ENCODE data around the gene CCDC57.

Gene CCDC57

DNA sequence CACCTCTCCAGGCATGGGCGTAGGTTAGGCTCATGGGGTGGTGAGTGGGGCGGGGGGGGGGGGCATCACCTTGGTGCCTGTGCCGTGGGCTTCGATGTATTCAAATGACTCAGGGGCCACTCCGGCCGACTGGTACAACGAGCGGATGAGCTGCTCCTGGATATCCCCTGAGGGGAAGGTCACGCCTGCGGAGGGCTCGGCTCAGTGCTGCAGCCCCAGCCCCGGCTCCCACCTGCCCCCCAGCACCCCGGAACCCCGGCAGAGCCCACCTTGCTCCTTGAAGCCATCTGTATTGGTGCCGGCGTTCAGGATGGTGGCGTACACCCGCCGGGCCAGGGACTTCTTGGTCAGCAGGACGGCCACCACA, 120.0 kb downstream of the CCDC57 start:
- no peak for DNase-seq (ENCODE audit: low spot score)

GRCh38 chr17:82092094-82092586, 120.5 kb downstream of the CCDC57 start:
- DNase-seq (ENCODE audit: low spot score): no peak

DNA sequence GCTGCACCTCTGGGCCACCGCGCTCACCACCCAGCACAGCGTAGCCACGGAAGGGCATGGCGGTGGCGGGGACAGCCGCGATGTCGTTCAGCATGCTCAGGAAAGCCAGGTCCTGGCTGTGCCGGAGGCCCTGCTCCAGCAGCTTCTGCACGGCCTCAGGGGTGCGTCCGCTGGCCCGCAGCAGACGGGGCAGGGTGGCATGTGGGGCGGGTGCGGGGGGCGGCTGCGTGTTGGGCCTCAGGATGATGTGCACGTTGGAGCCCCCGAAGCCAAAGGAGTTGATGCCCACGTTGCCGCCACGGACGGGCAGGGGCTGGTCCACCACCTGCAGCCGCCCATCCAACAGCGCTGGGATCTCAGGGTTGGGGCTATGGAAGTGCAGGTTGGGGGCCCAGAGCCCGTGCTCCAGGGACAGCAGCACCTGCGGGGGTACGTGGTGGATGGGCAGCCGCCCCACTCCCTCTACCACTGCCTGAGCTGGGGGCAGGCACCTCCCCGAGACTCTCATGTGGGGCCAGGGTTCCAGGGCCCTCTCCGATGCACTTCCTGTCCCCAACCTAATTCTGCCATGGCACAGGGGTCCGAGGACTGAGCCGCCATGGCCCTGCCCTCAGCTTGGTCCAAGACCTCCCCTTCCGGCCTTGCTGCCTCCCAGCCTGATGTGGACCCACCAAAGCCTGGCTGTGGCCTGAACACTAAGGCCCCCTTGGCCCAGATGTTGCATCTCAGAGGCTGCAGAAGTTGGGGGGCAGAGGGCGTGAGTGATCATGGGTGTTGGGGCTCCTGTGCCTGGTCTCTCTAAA, 121.2 kb downstream of the CCDC57 start:
- DNase-seq (ENCODE audit: low spot score): no peak

DNA sequence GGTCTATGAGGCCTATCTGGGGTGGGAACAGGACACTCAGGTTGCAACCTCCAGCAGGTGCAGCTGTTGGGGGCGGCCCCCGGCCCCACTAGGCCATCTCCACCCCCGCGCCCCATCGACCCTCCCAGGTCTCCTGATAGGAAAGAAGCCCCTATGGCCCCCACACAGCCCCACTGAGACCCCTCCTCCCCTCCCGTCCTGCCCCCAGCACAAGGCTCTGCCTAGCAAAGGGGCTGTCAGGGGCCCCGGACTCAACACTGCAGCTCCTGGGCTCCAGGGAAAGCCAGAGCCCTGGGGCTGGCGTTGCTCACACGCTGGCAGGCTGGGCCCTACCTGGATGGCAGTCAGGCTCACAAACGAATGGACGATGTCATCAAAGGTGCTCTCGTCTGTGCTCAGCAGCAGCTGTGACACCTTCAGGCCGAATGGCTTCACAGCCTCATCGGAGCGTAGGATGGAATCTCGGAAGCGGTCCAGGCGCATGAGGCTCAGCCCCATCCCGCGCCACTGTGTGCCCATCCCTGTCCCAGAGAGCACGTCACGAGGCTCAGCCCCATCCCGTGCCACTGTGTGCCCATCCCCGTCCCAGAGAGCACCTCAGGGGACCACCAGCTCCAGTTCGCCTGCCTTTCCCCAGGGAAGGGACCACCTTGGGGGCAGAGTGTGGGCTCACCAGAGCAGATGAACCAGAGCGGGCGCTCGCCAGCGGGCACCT, 121.9 kb downstream of the CCDC57 start:
- no peak for DNase-seq (ENCODE audit: low spot score)

DNA sequence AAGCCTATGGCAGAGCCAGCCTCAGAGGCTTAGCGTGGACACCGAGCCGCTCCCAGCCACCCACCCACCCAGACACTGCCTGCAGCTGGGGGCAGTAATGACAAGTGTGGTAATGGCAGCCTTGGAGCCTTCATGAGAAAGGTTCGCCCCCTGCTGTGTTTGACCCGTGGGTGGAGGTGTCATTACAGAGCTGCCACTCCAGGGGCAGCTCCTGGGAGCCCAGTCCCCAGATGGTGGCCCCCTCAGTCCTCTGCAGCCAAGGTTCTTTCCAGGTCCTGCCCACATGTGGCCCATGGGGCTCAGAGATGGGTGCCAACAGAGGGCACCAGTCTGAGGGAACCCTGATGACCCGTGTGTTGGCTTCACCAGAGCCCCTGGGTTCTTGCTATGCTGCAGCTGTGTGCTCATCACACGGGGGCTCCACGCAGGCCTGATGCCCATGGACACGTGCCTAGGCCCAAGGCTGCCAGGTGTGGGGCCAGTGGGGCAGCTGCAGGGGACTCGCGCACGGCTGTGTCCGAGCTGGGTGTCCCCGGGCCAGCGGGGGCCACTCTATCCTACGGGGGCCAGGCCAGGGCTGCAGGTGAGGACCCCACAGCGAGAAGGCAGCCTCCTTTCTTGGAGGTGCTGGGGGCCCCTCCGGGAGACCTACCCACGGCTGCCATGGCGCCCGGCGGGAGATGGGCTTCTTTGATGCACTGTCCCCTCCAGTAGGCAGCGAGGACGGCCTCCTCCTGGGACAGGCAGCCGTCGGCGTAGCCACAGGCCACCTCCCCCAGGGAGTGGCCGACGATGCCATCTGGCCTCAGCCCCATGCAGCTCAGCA, 122.7 kb downstream of the CCDC57 start:
- DNase-seq (ENCODE audit: low spot score): no peak

DNA sequence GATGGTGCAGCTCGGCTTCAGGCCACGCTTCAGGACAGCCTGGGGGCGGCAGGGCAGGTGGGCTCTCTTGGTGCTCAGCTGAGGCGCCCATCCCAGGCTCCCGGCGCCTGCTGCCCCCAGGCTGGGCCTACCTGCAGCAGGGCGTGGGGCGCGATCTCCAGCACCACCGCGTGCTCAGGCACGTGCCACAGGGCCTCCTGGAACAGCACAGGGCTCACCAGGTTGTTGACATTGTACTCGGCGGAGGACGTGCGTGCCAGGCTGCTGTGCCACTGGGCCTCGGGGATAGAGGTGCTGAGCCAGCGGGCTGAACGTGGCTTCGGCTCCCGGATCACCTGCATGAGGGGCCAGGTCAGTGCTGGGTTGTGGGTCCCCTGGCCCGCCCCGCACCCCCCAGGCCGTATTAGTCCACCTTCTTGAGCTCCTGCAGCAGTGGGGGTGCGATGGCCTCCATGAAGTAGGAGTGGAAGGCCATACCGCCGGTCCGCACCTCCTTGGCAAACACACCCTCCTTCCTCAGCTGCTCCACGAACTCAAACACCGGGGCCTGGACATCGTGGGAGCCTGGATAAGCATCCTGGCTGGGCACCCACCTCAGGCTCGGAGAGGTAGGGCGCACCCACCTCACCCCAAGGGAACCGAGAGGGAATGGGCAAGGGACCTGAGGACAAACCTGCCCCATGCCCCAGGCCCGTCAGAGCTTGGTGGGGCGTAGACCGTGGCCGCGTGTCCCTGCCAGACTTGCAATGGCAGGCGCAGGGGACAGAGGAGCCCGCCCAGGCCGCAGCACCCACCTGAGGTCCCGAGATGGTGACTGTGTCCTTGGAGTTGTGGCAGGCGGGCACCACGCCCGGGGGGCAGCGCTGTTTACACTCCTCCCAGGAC, 123.6 kb downstream of the CCDC57 start:
- no peak for DNase-seq (ENCODE audit: low spot score)

DNA sequence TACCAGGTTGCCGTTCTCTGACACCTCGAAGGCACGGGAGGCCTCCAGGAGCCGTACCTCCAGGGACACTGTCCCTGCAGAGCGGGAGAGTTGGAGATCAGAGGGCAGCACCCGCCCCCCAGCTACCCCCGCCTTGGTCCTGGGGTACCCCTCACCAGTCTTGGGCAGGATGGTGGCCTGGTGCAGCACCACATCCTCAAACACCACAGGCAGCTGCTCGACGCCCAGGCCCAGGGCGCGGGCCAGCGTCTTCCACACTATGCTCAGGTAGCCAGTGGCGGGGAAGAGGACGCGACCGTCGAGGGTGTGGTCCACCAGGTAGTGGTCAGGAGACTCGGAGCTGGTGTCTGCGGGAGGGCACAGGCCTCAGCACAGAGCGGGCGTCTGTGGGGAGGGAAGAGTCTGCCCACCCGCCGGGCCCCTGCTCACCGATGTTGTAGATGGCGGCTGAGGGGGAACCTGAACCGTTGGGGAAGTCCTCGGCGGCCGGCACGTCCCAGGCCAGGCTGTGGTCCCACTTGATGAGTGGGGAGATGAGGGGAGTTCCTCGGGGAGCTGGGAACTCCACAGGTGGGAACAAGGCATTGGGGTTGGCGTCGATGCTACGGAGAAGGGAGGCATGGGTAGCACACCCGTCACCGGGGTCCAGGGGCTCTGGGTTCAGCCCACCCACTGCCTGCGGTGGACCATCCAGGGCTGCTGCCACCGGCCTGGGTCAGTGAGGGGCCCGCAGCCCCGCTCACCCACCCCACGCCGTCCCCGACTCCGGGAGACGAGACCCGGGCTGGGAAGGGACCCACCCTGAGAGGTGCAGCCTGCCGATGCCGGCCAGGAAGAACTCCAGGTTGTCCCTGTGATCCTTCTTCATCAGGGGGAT, 124.4 kb downstream of the CCDC57 start:
- no peak for DNase-seq (ENCODE audit: low spot score)

- no peak for DNase-seq (ENCODE audit: low spot score)
Measured at GRCh38 chr17:82086941-82087906, 125.4 kb downstream of the CCDC57 start.

DNA sequence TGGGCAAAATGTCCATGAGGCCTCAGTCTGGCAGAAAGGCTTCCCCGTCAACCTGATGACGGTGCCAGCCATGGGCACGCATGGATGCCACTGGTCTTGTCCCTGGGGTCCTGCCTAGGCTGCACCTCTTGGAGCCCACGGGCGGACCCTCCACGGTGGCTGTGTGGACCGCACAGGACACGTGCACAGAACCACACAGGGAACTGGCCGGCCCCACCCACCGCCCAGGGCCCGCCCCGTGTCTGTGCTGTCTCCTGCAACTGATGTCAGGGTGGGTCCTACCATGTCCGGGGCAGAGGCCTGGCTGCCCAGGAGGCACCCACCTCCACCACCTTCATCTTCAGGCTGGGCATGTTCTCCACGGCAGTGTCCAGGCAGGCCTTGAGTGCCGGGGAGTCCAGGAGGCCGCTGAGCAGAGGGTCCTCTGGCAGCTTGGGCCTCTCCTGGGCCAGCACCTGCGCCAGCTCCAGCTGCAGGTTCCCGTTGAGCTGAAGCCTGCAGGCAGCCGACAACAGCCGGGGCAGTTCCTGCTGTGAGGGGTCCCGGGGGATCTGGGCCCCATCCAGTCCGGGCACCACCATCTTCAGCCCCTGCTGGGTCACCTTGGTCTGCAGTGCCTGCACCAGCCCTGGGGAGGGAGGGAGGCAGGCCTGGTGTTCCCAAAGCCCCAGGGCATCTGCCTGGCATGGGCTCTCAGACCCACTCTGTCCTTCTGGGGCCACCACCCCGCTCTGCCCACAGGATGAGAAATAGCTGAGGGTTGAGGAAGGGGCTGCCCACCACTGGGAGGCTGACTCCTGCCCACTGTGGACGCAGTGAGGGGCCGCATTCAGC, 126.5 kb downstream of the CCDC57 start:
- no peak for DNase-seq (ENCODE audit: low spot score)

DNA sequence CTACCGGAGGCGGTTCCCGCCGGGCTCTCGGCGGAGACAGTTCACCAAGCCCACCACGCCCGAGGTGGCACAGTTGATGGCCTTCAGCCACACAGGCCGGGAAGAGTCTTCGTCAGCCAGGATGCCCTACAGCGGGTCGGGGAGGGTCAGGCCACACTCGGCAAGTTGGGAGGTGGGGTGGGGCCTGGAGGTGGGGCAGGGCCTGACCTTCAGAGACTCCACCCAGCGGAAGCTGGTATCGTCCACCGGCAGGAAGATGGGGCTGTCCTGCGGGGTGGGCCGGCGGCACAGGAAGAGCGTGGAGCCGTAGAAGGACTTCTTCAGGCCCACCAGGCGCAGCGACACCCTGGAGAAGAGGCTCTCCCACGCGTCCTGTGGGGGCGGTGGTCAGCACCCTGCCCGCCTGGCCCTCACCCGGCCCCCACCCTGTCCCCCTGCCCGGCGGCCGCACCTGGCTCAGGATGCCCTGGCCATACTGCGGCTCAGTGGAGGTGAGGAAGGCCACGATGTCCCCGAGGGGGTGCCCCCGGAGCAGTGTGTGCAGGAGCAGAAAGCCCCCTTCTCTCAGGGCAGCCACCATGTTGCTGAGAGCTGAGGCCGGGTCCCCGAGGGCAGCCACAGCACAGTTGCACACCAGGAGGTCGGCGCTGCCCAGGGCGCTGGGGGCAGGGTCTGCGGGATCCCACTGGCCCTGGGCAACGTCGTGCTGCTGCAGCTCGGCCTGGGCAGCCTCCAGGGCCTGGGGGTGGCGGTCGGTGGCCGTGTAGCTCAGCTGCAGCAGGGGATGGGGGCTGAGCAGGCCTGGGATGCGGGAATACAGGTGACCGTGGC, 127.4 kb downstream of the CCDC57 start:
- no peak for DNase-seq (ENCODE audit: low spot score)

- DNase-seq (ENCODE audit: low spot score): no peak
Measured at GRCh38 chr17:82084373-82085030, 128.1 kb downstream of the CCDC57 start.

DNA sequence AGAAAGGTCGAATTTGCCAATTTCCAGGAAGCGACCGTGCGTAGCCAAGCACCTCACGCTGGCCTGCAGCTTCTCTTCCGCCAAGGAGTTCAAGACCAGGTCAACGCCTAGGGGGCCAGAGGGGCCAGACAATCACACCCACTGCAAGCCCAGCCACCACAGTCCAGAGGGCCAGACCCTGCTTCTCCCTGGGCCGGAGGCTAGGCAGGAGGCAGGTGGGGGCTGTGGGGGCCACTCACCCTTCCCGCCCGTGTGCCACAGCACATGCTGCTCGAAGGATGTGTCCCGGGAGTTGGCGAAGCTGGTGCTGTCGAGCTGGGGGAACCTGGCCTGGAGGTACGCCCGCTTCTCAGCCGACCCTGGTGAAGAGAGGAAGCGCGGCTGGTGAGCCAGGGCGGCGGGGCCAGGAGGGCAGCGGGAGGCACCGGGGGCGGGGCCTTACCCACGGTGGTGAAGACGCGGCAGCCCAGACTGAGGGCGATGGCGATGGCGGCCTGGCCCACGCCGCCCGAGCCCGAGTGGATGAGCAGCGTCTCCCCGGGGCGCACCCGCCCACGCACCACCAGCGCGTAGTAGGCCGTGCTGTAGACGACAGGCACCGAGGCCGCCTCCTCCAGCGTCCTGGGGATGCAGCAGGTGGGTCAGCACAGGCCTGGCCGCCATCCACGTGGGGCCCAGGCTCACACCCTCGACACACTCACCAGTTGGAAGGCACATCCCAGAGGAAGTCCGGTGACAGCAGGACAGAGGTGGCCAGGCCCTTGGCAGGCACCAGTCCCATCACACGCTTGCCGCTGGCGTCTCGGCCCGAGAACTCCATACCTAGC, 128.9 kb downstream of the CCDC57 start:
- DNase-seq (ENCODE audit: low spot score): no peak

GRCh38 chr17:82083009-82083408, 129.6 kb downstream of the CCDC57 start:
- no peak for DNase-seq (ENCODE audit: low spot score)

- no peak for DNase-seq (ENCODE audit: low spot score)
Measured at GRCh38 chr17:82082456-82082855, 130.2 kb downstream of the CCDC57 start.

DNA sequence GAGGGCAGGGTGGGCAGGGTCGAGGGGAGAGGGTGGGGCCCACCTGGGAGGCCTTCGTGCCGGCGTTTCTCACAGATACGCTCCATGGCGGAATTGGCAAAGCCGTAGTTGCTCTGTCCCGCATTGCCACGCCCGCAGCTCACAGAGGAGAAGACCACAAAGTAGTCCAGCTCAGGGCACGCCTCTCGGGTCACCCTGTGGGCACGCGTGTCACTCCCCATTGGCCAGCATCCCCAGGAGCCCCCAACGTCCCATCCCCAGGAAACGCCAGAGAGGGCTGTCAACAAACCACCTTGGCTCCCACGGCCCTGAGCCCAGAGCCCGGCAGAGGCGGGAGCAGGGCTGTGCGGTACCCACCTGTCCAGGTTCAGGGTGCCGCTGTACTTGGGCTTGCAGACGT, 130.7 kb downstream of the CCDC57 start:
- no peak for DNase-seq (ENCODE audit: low spot score)

GRCh38 chr17:82081546-82081945, 131.1 kb downstream of the CCDC57 start:
- no peak for DNase-seq (ENCODE audit: low spot score)
